22Rv1 (cell line): ENCODE data around the gene OR9K2.

Experiments used
- ZFX ChIP-seq: fragments of 450-650 bp; IDR thresholded peaks from 2 replicates; pipeline ENCODE4 v1.6.1; 2017; ENCODE audit warnings: antibody characterized with exemption, borderline replicate concordance
- TF ChIP-seq, protein P1 (sequence below): fragments of 450-650 bp; IDR thresholded peaks from 2 replicates; pipeline ENCODE4 v1.5.1; 2017; ENCODE audit warnings: mild to moderate bottlenecking

DNA sequence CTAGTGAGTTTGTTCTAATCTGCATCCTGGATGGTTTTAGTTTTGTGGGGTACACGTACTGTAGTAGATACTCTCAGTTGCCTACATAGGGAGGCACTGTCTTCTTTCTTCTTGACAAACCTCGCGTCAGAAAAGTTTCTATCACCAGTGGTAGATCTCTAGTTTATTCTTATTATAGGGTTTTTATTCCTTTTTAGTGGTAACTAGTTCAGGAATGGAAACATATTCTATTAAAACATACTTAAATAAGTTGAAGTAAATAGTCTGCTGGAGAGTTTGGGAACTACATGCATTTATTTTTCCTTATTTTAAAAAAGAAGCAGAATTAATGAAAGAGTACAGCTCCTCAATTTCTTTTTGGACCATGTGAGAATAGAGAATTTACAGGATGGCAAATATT, 33.6 kb upstream of the OR9K2 start:
- TF ChIP-seq, protein P1, sequence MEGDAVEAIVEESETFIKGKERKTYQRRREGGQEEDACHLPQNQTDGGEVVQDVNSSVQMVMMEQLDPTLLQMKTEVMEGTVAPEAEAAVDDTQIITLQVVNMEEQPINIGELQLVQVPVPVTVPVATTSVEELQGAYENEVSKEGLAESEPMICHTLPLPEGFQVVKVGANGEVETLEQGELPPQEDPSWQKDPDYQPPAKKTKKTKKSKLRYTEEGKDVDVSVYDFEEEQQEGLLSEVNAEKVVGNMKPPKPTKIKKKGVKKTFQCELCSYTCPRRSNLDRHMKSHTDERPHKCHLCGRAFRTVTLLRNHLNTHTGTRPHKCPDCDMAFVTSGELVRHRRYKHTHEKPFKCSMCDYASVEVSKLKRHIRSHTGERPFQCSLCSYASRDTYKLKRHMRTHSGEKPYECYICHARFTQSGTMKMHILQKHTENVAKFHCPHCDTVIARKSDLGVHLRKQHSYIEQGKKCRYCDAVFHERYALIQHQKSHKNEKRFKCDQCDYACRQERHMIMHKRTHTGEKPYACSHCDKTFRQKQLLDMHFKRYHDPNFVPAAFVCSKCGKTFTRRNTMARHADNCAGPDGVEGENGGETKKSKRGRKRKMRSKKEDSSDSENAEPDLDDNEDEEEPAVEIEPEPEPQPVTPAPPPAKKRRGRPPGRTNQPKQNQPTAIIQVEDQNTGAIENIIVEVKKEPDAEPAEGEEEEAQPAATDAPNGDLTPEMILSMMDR, result 0 out of 2 replicates have a peak, but pooled peaks have one; percentile 10
- TF ChIP-seq ZFX, result no peak
